Endothelial cell of hepatic sinusoid (primary cell): ENCODE results near the gene SHROOM4.

Source experiments
- in situ Hi-C: cut with HindIII; loops from 2 replicates; pipeline ENCODE4 v1.10.0; 2017; ENCODE audit warnings: low sequenced_read_pairs

The SHROOM4 gene

GRCh38 chrX:50813843-50814661, at the start of gene SHROOM4:
TSS of gene SHROOM4 (minus strand) at chrX:50814194. CDS start at chrX:50814018, 176 bp downstream.
- in situ Hi-C loops, result no loop called here

GRCh38 chrX:50863471-50863870, 49.5 kb upstream of the SHROOM4 start:
- in situ Hi-C loops, result no loop called here

GRCh38 chrX:50860518-50860917, 46.5 kb upstream of the SHROOM4 start:
- in situ Hi-C loops, result no loop called here

GRCh38 chrX:50858548-50858947, 44.6 kb upstream of the SHROOM4 start:
- in situ Hi-C loops, result no loop called here

- in situ Hi-C loops, result no loop called here
These were observed 39.4 kb upstream of the SHROOM4 start for GRCh38 chrX:50853399-50853798.

GRCh38 chrX:50852524-50852923, 38.5 kb upstream of the SHROOM4 start:
- in situ Hi-C loops, result no loop called here

GRCh38 chrX:50842221-50842620, 28.2 kb upstream of the SHROOM4 start:
- in situ Hi-C loops, result no loop called here

- in situ Hi-C loops, result no loop called here
These were observed 25.7 kb upstream of the SHROOM4 start for GRCh38 chrX:50839730-50840129.

GRCh38 chrX:50838820-50839600, 25.0 kb upstream of the SHROOM4 start:
- in situ Hi-C loops, result no loop called here

GRCh38 chrX:50827996-50828395, 14.0 kb upstream of the SHROOM4 start:
- in situ Hi-C loops, result no loop called here

GRCh38 chrX:50825825-50826224, 11.8 kb upstream of the SHROOM4 start:
- in situ Hi-C loops, result no loop called here

- in situ Hi-C loops, result no loop called here
These were observed 5.0 kb upstream of the SHROOM4 start for GRCh38 chrX:50818986-50819385.

- in situ Hi-C loops, result no loop called here
These were observed 1.1 kb upstream of the SHROOM4 start for GRCh38 chrX:50815120-50815519.

- in situ Hi-C loops, result no loop called here
These were observed 707 bp upstream of the SHROOM4 start for GRCh38 chrX:50814701-50815100.

GRCh38 chrX:50812995-50813842, 775 bp downstream of the SHROOM4 start:
- in situ Hi-C loops, result no loop called here

- in situ Hi-C loops, result no loop called here
These were observed 8.7 kb downstream of the SHROOM4 start for GRCh38 chrX:50805276-50805675.

- in situ Hi-C loops, result loop anchor here (5.0 kb wide), 1 partner anchor 54 kb away; no protein-coding TSS in a partner anchor
These were observed 12.9 kb downstream of the SHROOM4 start for GRCh38 chrX:50801135-50801534.

GRCh38 chrX:50799531-50799961, 14.4 kb downstream of the SHROOM4 start:
- in situ Hi-C loops, result no loop called here

GRCh38 chrX:50798783-50799182, 15.2 kb downstream of the SHROOM4 start:
- in situ Hi-C loops, result no loop called here

GRCh38 chrX:50787099-50787498, 26.9 kb downstream of the SHROOM4 start:
- in situ Hi-C loops, result no loop called here

- in situ Hi-C loops, result no loop called here
These were observed 33.9 kb downstream of the SHROOM4 start for GRCh38 chrX:50780144-50780543.
